Keratinocyte (primary cell): ENCODE results near the gene BTG4. TPM values are rescaled to one million over a fixed set of nuclear protein-coding genes. Genes with fewer than 3 reads are reported as not detected.

Experiments used
- DNase-seq: peaks from one replicate; pipeline ENCODE4 v3.0.0-alpha.2; 2011; ENCODE audit warnings: low read depth, missing footprints, low spot score
- FAIRE-seq: peaks from 2 replicates; lab custom pipeline; 2011; peaks lifted over from hg19 to GRCh38; lab: Jason Lieb, UNC
- H2AFZ ChIP-seq: 2 replicates; pipeline ENCODE4 v1.6.0; 2012; ENCODE audit warnings: low read length, control low read depth, inconsistent platforms; ENCODE audit not compliant: control insufficient read depth
- H3K27ac ChIP-seq: 2 replicates; pipeline ENCODE4 v1.5.1; 2011; ENCODE audit warnings: low read length; ENCODE audit not compliant: control insufficient read depth, insufficient read depth
- H3K27me3 ChIP-seq: 3 replicates; pipeline ENCODE4 v1.6.0; 2011; ENCODE audit warnings: low read length; ENCODE audit not compliant: control insufficient read depth, insufficient read depth; ENCODE audit errors: extremely low read depth
- H3K36me3 ChIP-seq, 2 experiments: 2 replicates in 1 of 2; 3 replicates in 1 of 2; pipeline ENCODE4 v1.5.1; 2011; ENCODE audit warnings: low read length in 2 of 2, mild to moderate bottlenecking in 1 of 2; ENCODE audit not compliant: control insufficient read depth in 2 of 2, insufficient read depth in 2 of 2; ENCODE audit errors: extremely low read depth in 1 of 2
- H3K4me1 ChIP-seq: 3 replicates; pipeline ENCODE4 v1.5.1; 2011; ENCODE audit warnings: low read length; ENCODE audit not compliant: control insufficient read depth, insufficient read depth; ENCODE audit errors: extremely low read depth
- H3K4me2 ChIP-seq: 3 replicates; pipeline ENCODE4 v1.6.0; 2011; ENCODE audit warnings: low read depth, low read length; ENCODE audit not compliant: control insufficient read depth, insufficient read depth; ENCODE audit errors: extremely low read depth
- H3K4me3 ChIP-seq, 3 experiments: fragments of 200-600 bp in 1 of 3; sonication (generic) in 1 of 3; 2 replicates in 2 of 3; 3 replicates in 1 of 3; pipeline ENCODE4 v1.5.1; 2011 to 2016; ENCODE audit warnings: low read length in 3 of 3, mild to moderate bottlenecking in 3 of 3, control low read depth in 2 of 3, inconsistent platforms in 1 of 3, low read depth in 1 of 3, mixed read lengths in 1 of 3, mixed run types in 1 of 3, moderate library complexity in 1 of 3; ENCODE audit not compliant: control insufficient read depth in 2 of 3, insufficient read depth in 2 of 3; ENCODE audit errors: extremely low read depth in 1 of 3
- H3K79me2 ChIP-seq: 2 replicates; pipeline ENCODE4 v1.6.0; 2012; ENCODE audit warnings: low read length; ENCODE audit not compliant: control insufficient read depth, insufficient read depth
- H3K9ac ChIP-seq: 3 replicates; pipeline ENCODE4 v1.6.0; 2011; ENCODE audit warnings: low read length; ENCODE audit not compliant: control insufficient read depth, insufficient read depth; ENCODE audit errors: extremely low read depth
- H3K9me1 ChIP-seq: 3 replicates; pipeline ENCODE4 v1.6.0; 2011; ENCODE audit warnings: low read length; ENCODE audit not compliant: control insufficient read depth, insufficient read depth; ENCODE audit errors: extremely low read depth
- H3K9me3 ChIP-seq: 2 replicates; pipeline ENCODE4 v1.5.1; 2012; ENCODE audit warnings: low read depth, low read length; ENCODE audit not compliant: control insufficient read depth
- H4K20me1 ChIP-seq: 3 replicates; pipeline ENCODE4 v1.6.0; 2011; ENCODE audit warnings: low read length; ENCODE audit not compliant: control insufficient read depth, insufficient read depth; ENCODE audit errors: extremely low read depth
- EZH2 ChIP-seq: IDR thresholded peaks from one replicate; pipeline ENCODE4 v1.6.1; 2012; ENCODE audit warnings: inconsistent platforms, mild to moderate bottlenecking, low read length, moderate library complexity
- dilution Hi-C: fragments of 300-500 bp; cut with MboI; formaldehyde crosslinking; loops from one replicate; pipeline ENCODE4 v1.7.0; 2020; ENCODE audit warnings: low sequenced_read_pairs; ENCODE audit not compliant: extremely low pct_ligation_motif_present
- polyA plus RNA-seq, 5 experiments: library from polyadenylated mRNA; depleted of rRNA in 3 of 5; stranded (reverse) in 3 of 5; stranded (forward) in 1 of 5; unstranded in 1 of 5; fragments of >200 nt; gene quantifications; 1 replicate in 1 of 5; 2 replicates in 3 of 5; 3 replicates in 1 of 5; pipeline versions ENCODE4 v1.2.1 to v1.2.3, GENCODE V29; 2011 to 2012; ENCODE audit warnings: missing spikeins in 2 of 5, low read depth in 1 of 5, low replicate concordance in 1 of 5
- TF ChIP-seq, protein P1 (sequence below), 3 experiments: IDR thresholded peaks in 1 of 3; conservative IDR thresholded peaks in 1 of 3; optimal IDR thresholded peaks in 1 of 3; 2 replicates in 2 of 3; 3 replicates in 1 of 3; pipeline versions ENCODE3 to v1.5.1; 2011; ENCODE audit warnings: low read length in 3 of 3, mild to moderate bottlenecking in 3 of 3, moderate library complexity in 2 of 3, control low read depth in 1 of 3, inconsistent platforms in 1 of 3; ENCODE audit not compliant: insufficient read depth in 2 of 3; ENCODE audit errors: extremely low read depth in 1 of 3

BTG4 gene
- polyA plus RNA-seq, 1 donor (not counting 4 experiments of a cell fraction or from before 2014, with no cell fraction given) = 0.12 TPM

DNA sequence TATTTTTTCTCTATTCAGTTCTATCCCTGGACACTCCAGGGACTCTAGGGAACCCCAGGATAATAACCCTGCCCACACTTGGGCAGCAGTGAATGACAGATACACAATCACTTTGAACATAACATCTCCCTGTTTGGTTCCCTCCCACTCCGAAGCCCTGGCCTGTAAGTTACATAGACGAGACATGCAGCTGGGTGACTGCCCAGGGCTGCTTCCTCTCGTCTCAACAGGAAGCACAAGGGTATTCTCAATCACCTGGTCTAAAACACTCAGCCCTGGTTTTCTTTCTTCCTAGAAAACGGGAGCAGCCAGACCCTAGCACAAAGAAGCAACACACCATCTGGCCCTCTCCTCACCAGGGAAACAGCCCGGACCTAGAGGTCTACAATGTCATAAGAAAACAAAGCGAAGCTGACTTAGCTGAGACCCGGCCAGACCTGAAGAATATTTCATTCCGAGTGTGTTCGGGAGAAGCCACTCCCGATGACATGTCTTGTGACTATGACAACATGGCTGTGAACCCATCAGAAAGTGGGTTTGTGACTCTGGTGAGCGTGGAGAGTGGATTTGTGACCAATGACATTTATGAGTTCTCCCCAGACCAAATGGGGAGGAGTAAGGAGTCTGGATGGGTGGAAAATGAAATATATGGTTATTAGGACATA, 47.7 kb upstream of the BTG4 start:
- Histone ChIP-seq H4K20me1 (no peaks in the 10 kb centered on the region), H3K9me3 (peaks cover 5% of the 10 kb centered on the region), H3K4me1 (peaks cover 23% of the 10 kb centered on the region), H3K27me3 (no peaks in the 10 kb centered on the region), H3K9me1 (no peaks in the 10 kb centered on the region), H3K79me2 (no peaks in the 10 kb centered on the region), H3K27ac (no peak overlapping the region), H2AFZ (no peak overlapping the region), H3K36me3 (no peaks in the 10 kb centered on the region), H3K9ac (no peak overlapping the region), H3K4me3 (no peak overlapping the region), H3K4me2 (no peak overlapping the region)
- no peak for FAIRE-seq
- dilution Hi-C loops = no loop called here
- TF ChIP-seq, protein P1, sequence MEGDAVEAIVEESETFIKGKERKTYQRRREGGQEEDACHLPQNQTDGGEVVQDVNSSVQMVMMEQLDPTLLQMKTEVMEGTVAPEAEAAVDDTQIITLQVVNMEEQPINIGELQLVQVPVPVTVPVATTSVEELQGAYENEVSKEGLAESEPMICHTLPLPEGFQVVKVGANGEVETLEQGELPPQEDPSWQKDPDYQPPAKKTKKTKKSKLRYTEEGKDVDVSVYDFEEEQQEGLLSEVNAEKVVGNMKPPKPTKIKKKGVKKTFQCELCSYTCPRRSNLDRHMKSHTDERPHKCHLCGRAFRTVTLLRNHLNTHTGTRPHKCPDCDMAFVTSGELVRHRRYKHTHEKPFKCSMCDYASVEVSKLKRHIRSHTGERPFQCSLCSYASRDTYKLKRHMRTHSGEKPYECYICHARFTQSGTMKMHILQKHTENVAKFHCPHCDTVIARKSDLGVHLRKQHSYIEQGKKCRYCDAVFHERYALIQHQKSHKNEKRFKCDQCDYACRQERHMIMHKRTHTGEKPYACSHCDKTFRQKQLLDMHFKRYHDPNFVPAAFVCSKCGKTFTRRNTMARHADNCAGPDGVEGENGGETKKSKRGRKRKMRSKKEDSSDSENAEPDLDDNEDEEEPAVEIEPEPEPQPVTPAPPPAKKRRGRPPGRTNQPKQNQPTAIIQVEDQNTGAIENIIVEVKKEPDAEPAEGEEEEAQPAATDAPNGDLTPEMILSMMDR (optimal IDR thresholded peaks at IDR 0.05 in 1 of 3, IDR thresholded peaks at IDR 0.05 in 1 of 3, conservative IDR thresholded peaks at IDR 0.05 in 1 of 3; ENCODE audit: extremely low read depth in 1 of 3, insufficient read depth in 2 of 3, low read length in 3 of 3) = no peak
- TF ChIP-seq EZH2 = no peak
- no peak for DNase-seq

DNA sequence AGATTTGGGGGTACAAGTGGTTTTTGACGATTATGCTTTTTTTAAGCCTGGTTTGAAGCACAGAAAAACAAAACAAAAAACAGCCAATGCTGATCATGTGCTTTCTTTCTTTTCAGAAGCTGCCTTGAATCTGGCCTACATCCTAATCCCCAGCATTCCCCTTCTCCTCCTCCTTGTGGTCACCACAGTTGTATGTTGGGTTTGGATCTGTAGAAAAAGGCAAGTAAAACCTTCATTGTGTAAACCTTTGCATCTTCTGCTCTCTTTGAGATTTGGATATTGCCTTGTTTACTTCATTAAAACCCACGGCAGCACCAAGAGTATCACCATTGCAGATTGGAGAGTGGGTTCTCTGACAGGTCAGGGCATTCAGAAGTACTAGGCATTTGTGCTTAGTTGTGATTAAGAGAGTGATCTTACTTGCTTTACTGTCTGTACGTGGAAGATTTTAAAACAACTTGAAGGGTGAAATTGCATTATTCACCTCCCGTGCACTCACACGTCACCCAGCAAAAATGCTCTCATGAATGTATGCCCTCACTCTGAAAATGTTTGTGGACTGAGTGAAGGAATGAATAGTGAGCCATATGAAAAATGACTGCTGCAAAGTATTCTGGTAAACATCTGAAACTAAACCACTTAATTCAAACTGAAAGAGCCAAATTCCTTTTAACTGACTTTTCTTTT, 45.4 kb upstream of the BTG4 start:
- H3K27me3 ChIP-seq = no peaks in the 10 kb centered on the region
- H3K4me3 ChIP-seq = no peak overlapping the region
- no peak overlapping the region for H3K4me2 ChIP-seq
- no peak overlapping the region for H3K9ac ChIP-seq
- H3K27ac ChIP-seq = peak overlapping the region; percentile 0
- DNase-seq (no peak), FAIRE-seq (no peak)
- no peak overlapping the region for H2AFZ ChIP-seq
- no peaks in the 10 kb centered on the region for H3K79me2 ChIP-seq
- H3K36me3 ChIP-seq = no peaks in the 10 kb centered on the region
- dilution Hi-C loops = no loop called here
- peaks cover 5% of the 10 kb centered on the region for H3K9me3 ChIP-seq
- H3K4me1 ChIP-seq = peaks cover 37% of the 10 kb centered on the region
- no peaks in the 10 kb centered on the region for H4K20me1 ChIP-seq
- TF ChIP-seq, protein P1 (optimal IDR thresholded peaks at IDR 0.05 in 1 of 3, IDR thresholded peaks at IDR 0.05 in 1 of 3, conservative IDR thresholded peaks at IDR 0.05 in 1 of 3; ENCODE audit: extremely low read depth in 1 of 3, insufficient read depth in 2 of 3, low read length in 3 of 3) = no peak
- no peak for TF ChIP-seq EZH2
- no peaks in the 10 kb centered on the region for H3K9me1 ChIP-seq
